Ascending aorta (tissue), 2 donors: ENCODE data around the gene TBX4. TPM values are rescaled to one million over a fixed set of nuclear protein-coding genes. Genes with fewer than 3 reads are reported as not detected.
"Not testable (repeated sequence)": the region's sequence is repeated elsewhere in the genome, so short reads cannot be mapped to it uniquely, and the experiment has no call there.

Experiments used
- DNase-seq, 2 donors: peaks; one replicate each; pipeline ENCODE4 v3.0.0-alpha.2; 2019; ENCODE audit warnings: low spot score in 2 of 2
- H3K27ac ChIP-seq, 2 donors: fragments of 200-600 bp; sonication (generic); one replicate each; pipeline ENCODE4 v1.5.1; 2016 to 2017; ENCODE audit warnings: mild to moderate bottlenecking in 1 of 2
- H3K27me3 ChIP-seq: fragments of 200-600 bp; sonication (generic); one replicate; pipeline ENCODE4 v1.5.1; 2017
- H3K36me3 ChIP-seq, 2 donors: fragments of 200-600 bp; sonication (generic); one replicate each; pipeline ENCODE4 v1.5.1; 2016
- H3K4me1 ChIP-seq, 2 donors: fragments of 200-600 bp; sonication (generic); one replicate each; pipeline ENCODE4 v1.5.1; 2016 to 2017; ENCODE audit warnings: mild to moderate bottlenecking in 1 of 2
- H3K4me3 ChIP-seq, 2 donors: fragments of 200-600 bp; sonication (generic); one replicate each; pipeline ENCODE4 v1.5.1; 2016 to 2017; ENCODE audit warnings: mild to moderate bottlenecking in 1 of 2
- H3K9me3 ChIP-seq, 2 donors: fragments of 200-600 bp; sonication (generic); one replicate each; pipeline ENCODE4 v1.5.1; 2016
- CTCF ChIP-seq, 3 experiments: fragments of 200-600 bp in 2 of 3; fragments of 450-650 bp in 1 of 3; sonication (generic) in 2 of 3; IDR thresholded peaks; one replicate each; pipeline ENCODE4 v1.5.1; 2016 to 2019; ENCODE audit warnings: antibody characterized with exemption in 3 of 3, mild to moderate bottlenecking in 1 of 3, moderate library complexity in 1 of 3
- intact Hi-C: fragments of 100-400 bp; cut with DNase I; formaldehyde crosslinking; loops from one replicate; pipeline ENCODE4 v1.15.1; 2023
- total RNA-seq: library from RNA; depleted of rRNA; stranded (reverse); fragments of >200 nt; gene quantifications from one replicate; pipeline ENCODE4 v1.1.0, GENCODE V29; 2016

TBX4 gene
- total RNA-seq, 1 donor from 2014 or later = not detected

- no peak for TF ChIP-seq CTCF (IDR thresholded peaks at IDR 0.05)
- intact Hi-C loops = loop anchor here (5.0 kb wide), 1 partner anchor 43 kb away; no protein-coding TSS in a partner anchor
- no peaks in the 10 kb centered on the region for H3K27me3 ChIP-seq
- H3K4me1 ChIP-seq = peaks cover 0 to 2% of the 10 kb centered on the region in 2 donors
- peak in 1 of 2 donors; percentile 35 for DNase-seq
- H3K36me3 ChIP-seq = no peaks in the 10 kb centered on the region
- H3K4me3 ChIP-seq = no peak overlapping the region
- no peak overlapping the region for H3K27ac ChIP-seq
- no peaks in the 10 kb centered on the region for H3K9me3 ChIP-seq
Measured at GRCh38 chr17:61489719-61490490, 37.7 kb downstream of the TBX4 start.

- Histone ChIP-seq H3K27ac (no peak overlapping the region), H3K4me1 (peaks cover 0 to 2% of the 10 kb centered on the region in 2 donors), H3K36me3 (no peaks in the 10 kb centered on the region), H3K9me3 (no peaks in the 10 kb centered on the region), H3K27me3 (no peaks in the 10 kb centered on the region), H3K4me3 (no peak overlapping the region)
- intact Hi-C loops = loop anchor here (5.0 kb wide), 1 partner anchor 43 kb away; no protein-coding TSS in a partner anchor
- peak in 1 of 2 donors; percentile 50 for DNase-seq
- no peak for TF ChIP-seq CTCF (IDR thresholded peaks at IDR 0.05)
Measured at GRCh38 chr17:61490540-61490975, 38.3 kb downstream of the TBX4 start.

- Histone ChIP-seq H3K4me1 (peaks cover 0 to 2% of the 10 kb centered on the region in 2 donors), H3K27ac (peak overlapping the region in 1 of 2 donors; percentile 78), H3K36me3 (no peaks in the 10 kb centered on the region), H3K27me3 (no peaks in the 10 kb centered on the region), H3K9me3 (no peaks in the 10 kb centered on the region), H3K4me3 (no peak overlapping the region)
- peak in 1 of 2 donors; percentile 18 for DNase-seq
- TF ChIP-seq CTCF (IDR thresholded peaks at IDR 0.05) = no peak
- intact Hi-C loops = loop anchor here (5.0 kb wide), 1 partner anchor 45 kb away; no protein-coding TSS in a partner anchor
Measured at GRCh38 chr17:61491981-61492380, 39.8 kb downstream of the TBX4 start.

- DNase-seq = peak in 1 of 2 donors; percentile 77
- peaks cover 0 to 2% of the 10 kb centered on the region in 2 donors for H3K4me1 ChIP-seq
- H3K9me3 ChIP-seq = no peaks in the 10 kb centered on the region
- H3K4me3 ChIP-seq = no peak overlapping the region
- H3K36me3 ChIP-seq = no peaks in the 10 kb centered on the region
- intact Hi-C loops = loop anchor here (5.0 kb wide), 1 partner anchor 46 kb away; no protein-coding TSS in a partner anchor
- no peak for TF ChIP-seq CTCF (IDR thresholded peaks at IDR 0.05)
- H3K27ac ChIP-seq = peak overlapping the region; percentile 78 to 83
- H3K27me3 ChIP-seq = no peaks in the 10 kb centered on the region
Measured at GRCh38 chr17:61492759-61493526, 40.7 kb downstream of the TBX4 start.

- intact Hi-C loops = loop anchor here (5.0 kb wide), 1 partner anchor 47 kb away; no protein-coding TSS in a partner anchor
- DNase-seq, H3K9me3 ChIP-seq, H3K4me3 ChIP-seq, H3K4me1 ChIP-seq, H3K27me3 ChIP-seq, H3K36me3 ChIP-seq: not testable (repeated sequence)
- peak overlapping the region in 1 of 2 donors; percentile 83 for H3K27ac ChIP-seq
Measured at GRCh38 chr17:61493830-61494324, 41.7 kb downstream of the TBX4 start.
